Erythroblast (primary cell): ENCODE results near the gene CDC25C.
A peak's percentile ranks its signal among the peaks of the same experiment; 100 is the strongest.

Source experiments
- DNase-seq, 2 experiments: peaks; one replicate each; lab custom pipeline; 2025; lab: John Stamatoyannopoulos, UW
- GATA1 ChIP-seq: IDR thresholded peaks from 2 replicates; pipeline ENCODE4 v1.6.1; 2011; ENCODE audit warnings: low read depth, mild to moderate bottlenecking, control low read depth, low read length, moderate library complexity
- POLR2A ChIP-seq: IDR thresholded peaks from 2 replicates; pipeline ENCODE4 v1.6.1; 2011; ENCODE audit warnings: mild to moderate bottlenecking, low read length

Gene CDC25C

DNA sequence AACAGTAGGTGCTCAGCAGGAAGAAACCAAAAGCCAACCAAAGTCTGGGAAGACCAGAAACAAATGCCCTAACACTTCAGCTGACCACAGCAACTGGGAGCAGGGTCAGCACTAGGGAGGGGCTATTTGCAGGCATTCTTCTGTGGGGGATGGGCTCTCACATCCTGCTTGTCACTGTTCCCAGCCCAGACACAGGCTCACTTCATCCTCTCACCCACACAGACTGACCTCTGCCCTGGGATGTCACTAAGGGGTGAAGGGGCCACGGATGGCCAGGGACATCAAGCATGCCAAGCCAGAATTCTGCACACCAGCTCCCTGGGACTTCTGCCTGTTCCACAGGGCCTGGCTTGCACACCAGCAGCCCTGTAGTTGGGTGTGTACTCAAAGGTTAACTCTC is 85.9 kb downstream of the CDC25C start:
- no peak for TF ChIP-seq GATA1
- TF ChIP-seq POLR2A, result no peak
- DNase-seq, result no peak

DNA sequence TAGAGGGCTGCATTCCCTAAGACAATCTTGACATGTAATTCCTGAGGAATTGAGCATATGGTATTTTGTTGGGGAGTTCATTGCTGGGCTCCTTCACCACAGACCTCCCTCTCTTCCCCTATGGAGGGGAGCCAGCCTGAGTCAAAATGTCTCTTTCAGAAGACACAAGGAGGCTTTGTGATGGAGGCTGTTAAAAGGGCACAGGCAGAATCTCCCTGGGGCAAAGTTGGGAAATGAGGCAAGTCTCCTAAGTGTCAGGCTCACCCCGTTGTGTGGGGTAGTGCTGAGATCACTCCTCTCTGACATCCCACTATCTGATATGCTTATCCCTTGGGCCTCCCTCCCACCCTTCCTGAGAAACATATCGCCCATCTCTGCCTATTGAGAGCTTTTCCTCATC is 87.8 kb downstream of the CDC25C start:
- DNase-seq, result peak in 1 of 2 experiments; percentile 19
- TF ChIP-seq POLR2A (no peak), GATA1 (no peak)

DNA sequence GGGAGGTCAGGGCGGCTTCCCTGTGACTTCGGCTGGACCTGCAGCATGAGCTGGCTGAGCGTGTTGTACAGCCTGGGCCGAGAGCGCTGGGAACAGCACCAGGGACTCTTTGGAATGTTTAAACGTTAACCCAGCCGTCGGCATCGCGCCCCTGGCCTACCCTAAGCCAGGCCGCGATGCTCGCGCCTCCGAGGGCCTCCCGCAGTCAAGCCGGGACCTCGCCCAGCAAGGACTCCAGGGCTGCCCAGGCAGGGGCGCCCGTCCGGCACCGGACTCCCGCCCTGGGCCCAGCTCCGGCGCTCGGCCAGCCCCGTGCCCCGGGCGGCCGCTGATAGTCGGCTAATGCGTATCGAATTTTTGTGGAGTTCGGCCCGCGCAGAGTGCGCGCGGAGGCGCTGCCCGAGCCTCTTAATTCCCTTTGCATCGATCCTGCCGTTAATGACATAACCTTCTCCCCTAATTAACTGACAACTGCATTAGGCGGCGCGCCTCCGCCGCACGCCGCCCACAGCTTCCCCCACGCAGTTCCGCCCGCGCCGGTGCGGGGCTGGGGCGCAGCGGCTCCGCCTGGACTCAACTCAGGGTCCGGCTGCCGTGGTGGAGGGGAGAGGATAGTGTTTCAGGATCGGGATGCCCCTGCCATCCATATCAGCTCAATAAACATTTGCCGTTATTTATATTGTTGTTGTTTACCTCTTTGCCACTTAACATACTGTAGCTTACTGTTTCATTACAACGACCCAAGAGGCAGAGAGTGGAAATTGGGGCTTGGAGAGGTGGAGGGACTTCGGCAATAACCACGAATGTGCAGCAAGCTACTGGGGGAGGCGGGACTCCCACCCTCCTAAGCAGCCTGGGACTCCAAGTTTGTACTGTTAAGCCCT is 89.7 kb downstream of the CDC25C start:
- DNase-seq, result peak; percentile 52
- no peak for TF ChIP-seq GATA1

DNA sequence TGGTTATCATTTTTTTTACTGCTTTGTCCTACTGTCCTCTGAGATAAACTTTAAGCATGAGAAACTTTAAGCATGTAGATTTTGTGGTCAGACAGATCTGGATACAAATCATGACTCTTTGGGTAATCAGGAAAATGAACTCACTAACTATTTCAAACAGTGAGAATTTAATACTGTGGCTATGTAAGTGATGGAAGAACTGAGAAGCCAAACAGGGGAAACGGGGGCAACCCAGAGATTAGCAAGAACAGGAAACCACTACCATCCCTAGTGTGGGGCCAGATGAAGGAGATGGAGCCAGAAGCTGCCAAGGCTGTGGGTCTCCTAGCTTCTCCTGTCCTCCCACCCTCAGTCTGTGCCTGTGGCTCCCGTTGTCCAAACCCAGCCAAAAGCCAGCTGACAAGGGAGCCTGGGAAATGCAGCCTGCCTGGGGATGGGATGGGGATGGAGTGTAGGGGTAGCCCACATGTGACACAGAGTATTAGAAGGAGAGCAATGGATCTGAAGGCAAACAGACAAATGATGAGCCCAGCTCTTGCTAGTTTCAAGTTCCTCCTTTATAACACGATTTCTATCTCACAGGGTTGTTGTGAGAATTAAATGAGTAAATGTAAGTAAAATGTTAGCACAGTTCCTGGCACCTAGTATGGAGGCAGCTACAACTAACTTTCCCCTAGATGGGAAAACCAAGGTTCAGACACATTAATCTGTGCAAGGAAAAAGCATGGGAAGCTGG is 90.8 kb downstream of the CDC25C start:
- TF ChIP-seq POLR2A (no peak), GATA1 (no peak)
- DNase-seq, result no peak

DNA sequence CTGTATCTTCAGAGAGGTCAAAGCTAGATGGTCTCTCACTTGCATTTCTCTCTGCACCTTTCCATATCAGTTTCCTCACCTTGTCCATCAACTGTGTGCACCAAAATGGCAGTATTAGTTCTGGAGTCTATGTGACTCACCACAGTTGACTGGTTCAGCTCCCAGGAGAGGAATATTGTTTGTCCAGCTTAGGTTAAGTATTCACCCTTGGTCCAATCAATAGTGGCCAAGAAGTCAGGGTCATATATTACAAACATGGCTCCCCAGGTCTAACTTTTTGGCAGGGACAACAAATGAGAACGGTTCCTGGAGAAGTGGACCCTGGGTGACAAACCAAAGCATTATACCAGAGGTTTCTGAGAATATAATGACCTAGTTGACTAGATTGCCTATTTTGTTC is 93.6 kb downstream of the CDC25C start:
- TF ChIP-seq POLR2A, result no peak
- DNase-seq, result no peak
